HG03575 (cell line): ENCODE results near the gene ING1.
"Not testable (repeated sequence)": the region's sequence is repeated elsewhere in the genome, so short reads cannot be mapped to it uniquely, and the experiment has no call there.

Experiments used
- ATAC-seq: cut with Tn5 transposase; IDR thresholded peaks from one replicate; pipeline ENCODE4 v1.9.1; 2021; ENCODE audit not compliant: unreplicated experiment, insufficient number of reproducible peaks, low FRiP score; ENCODE audit errors: extremely low read depth

ING1 gene

GRCh38 chr13:110712849-110713641 lies 455 bp upstream of the ING1 start:
- peak; percentile 44 for ATAC-seq

DNA sequence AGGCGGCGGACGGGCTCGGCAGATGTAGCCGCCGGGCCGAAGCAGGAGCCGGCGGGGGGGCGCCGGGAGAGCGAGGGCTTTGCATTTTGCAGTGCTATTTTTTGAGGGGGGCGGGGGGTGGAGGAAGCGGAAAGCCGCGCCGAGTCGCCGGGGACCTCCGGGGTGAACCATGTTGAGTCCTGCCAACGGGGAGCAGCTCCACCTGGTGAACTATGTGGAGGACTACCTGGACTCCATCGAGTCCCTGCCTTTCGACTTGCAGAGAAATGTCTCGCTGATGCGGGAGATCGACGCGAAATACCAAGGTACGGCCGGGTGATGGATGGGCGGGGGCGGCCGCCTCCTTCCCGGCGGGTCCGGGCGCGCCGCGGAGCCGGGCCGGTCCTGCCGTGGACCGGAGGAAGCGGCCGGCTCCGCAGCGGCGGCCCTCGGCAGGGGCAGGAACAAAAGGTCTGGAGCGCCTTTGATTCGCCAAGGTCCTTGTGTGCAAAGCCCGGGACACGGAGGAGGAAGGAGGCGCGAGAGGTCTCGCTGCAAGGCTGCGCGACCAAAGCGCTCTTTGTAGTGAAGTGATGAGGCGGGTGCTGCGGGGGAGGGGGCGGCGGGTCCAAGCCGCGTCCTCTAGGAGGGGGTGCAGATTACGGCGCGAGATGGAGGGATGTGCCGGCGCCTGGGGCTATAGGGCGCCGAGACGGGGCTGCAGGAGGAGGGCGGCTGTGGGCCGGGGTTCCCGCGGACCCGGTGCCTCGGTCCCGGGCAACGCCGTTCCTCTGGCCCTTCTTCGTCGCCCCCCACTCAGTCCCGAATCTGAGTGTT lies 689 bp downstream of the ING1 start:
- no peak for ATAC-seq

- ATAC-seq, result no peak
Measured at GRCh38 chr13:110714797-110715394, 1.4 kb downstream of the ING1 start.

DNA sequence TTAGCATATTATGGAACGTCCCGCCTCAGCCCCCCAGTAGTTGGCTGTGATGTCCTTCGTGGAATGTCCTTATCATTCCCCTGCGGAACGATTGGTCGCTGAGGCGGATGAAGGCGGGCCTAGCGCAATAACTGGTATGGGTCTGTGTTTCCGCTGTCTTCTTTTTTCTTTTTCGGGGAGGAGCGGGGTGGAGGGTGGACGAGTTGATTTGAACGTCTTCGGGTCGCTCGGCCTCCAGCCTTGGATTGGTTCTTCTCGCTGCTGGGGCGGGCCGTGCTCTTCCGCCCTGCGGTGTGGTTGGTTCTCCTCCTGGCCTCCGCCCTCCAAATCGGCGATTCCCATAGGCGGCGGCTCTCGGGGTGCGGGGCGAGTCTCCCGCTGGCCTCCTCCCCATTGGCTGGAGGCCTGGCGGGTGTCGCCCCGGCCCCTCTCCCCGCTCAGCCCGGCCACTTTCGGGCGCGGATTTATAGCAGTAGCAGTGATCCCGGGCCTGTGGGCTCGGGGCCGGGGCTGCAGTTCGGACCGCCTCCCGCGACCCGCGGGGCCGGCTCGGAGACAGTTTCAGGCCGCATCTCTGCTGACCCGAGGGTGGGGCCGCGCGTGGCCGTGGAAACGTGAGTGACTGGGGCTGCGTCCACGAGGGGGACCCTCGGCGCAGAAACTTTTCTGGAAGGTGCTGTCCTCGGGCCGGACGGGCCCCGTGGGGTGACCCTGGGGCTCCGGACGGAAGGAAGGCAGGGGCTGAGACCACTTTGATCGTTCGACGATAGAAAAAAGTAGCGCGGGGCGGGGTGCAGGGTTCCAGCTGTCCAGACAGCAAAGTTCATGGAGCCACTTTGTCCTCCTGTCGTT lies 2.1 kb downstream of the ING1 start:
- peak; percentile 50 for ATAC-seq

- no peak for ATAC-seq
Measured at GRCh38 chr13:110716247-110716515, 2.7 kb downstream of the ING1 start.

GRCh38 chr13:110719036-110719710 lies 5.7 kb downstream of the ING1 start:
- no peak for ATAC-seq

DNA sequence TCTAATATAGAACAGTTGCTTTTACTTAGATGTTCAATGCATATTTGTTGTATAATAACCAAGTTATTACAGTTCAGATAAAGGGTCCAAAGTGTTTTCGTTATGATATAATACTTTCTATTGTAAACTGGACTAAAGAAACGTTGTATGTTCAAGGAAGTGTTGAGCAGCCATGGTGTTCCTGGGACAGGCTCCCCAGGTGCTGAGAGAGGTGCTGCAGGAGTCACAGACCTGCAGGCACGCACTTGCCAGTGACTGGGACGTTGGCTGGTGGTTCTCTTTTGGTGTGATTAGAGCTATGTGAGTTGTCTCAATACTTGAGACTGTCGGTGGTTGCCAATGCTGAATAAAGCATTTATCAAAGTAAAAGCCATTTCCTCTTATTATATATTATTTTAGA lies 9.5 kb downstream of the ING1 start:
- no peak for ATAC-seq

- no peak for ATAC-seq
Measured at GRCh38 chr13:110723598-110723997, 10.1 kb downstream of the ING1 start.

DNA sequence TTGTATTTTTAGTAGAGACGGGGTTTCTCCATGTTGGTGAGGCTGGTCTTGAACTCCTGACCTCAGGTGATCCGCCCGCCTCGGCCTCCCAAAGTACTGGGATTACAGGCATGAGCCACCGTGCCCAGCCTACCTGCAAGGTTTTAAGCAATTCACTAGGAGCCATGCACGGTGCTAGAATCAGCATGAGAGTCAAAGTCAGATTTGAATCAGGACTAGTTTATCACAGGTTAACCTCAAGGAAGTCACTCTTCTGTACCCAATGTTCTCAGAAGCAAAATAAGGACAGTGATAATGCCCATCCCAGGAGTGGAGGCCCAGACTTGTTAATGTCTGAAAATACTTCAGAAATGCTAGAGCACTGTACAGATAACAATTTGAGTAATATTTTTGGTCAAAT lies 12.7 kb downstream of the ING1 start:
- not testable (repeated sequence) for ATAC-seq

GRCh38 chr13:110726726-110727125 lies 13.2 kb downstream of the ING1 start:
- ATAC-seq, result no peak

DNA sequence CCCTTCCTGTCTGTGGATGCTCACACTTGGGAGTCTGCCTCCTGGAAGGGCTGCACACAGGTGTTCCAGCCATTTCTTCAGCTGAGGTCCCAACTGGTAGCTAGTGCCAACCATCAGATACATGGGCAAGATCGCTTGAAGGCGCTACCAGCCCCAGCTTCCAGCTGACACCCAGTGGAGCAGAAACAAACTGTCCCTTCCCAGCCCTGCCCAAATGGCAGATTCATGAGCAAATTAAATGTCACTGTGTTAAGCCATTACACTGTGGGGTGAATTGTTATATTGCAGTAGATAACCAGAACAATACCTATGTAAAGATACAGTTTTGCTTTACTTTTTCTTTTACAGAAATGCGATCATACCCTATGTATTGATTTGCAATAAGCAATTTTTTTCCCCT lies 17.6 kb downstream of the ING1 start:
- no peak for ATAC-seq

DNA sequence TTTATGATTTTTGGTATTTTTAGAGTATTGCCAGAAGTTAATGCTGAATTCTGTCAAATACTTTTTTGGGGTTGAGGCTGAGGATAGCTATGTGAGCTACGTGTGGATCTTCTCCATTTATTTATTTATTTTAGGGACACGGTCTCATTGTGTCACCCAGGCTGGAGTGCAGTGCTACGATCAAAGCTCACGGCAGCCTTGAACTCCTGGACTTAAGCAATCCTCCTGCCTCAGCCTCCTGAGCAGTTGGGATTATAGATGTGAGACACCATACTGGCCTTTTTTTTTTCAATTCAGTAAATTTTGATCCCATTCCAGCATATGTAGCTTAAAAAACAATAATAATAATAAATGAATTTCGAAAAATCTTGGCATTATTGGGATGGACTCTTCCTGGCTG lies 21.1 kb downstream of the ING1 start:
- no peak for ATAC-seq

DNA sequence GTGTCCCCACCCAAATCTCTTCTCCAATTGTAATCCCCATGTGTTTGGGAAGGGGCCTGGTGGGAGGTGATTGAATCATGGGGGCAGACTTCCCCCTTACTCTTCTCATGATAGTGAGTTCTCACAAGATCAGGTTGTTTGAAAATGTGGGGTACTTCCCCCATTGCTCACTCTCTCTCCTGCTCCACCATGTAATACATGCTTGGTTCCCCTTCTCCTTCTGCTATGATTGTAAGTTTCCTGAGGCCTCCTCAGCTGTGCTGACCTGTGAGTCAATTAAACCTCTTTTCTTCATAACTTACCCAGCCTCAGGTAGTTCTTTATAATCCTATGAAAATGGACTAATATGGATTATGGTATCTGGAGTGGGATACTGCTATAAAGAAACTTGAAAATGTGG lies 24.1 kb downstream of the ING1 start:
- ATAC-seq, result no peak

DNA sequence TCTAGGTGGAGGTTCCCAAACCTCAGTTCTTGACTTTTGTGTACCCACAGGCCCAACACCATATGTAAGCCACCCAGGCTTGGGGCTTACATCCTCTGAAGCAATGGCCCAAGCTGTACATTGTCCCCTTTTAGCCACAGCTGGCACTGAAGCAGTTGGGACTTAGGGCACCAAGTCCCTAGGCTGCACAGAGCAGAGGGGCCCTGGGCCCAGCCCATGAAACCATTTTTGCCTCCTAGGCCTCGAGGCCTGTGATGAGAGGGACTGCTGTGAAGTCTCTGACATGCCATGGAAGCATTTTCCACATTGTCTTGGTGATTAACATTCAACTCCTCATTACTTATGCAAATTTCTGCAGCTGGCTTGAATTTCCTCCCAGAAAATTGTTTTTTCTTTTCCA lies 30.2 kb downstream of the ING1 start:
- ATAC-seq, result no peak

- ATAC-seq, result no peak
Measured at GRCh38 chr13:110746438-110746837, 32.9 kb downstream of the ING1 start.

DNA sequence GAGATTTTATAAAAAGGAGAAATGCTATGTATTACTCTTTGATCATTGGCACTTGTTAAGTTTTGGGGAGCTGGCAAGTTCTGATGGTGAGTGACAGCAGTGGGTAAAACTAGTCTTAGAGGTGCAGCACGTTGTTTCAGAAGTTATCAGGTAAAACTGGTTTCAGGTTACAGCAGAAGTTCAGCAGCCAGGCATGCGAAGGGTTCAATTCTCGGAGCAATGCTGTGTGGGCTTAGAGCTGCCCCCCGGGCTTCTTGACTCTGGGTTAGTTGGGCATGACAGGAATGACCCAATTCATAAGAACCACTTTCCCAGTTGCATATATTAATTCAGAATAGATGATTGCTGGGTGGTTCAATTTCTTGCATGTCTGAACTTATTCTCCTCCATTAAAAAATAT lies 34.8 kb downstream of the ING1 start:
- no peak for ATAC-seq

DNA sequence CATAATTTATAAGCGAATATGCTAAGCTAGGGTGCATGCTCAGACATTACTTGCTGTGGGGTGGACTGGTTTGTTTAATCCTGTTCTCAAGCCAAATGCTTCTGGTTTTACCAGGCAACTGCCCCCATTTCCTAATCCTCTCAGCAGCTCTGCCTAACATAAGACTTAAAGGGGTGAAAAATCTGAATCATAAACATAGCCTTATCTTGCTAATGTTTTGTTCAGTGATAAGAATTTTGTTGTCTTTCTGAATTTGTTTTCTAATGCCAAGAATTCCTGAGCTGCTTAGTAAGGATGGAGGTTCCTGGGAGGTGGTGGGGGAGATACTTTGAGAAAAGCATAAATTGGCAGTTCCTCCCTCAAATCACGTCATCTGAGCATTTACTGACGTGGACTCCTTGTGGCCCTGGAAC lies 42.7 kb downstream of the ING1 start:
- ATAC-seq, result no peak

DNA sequence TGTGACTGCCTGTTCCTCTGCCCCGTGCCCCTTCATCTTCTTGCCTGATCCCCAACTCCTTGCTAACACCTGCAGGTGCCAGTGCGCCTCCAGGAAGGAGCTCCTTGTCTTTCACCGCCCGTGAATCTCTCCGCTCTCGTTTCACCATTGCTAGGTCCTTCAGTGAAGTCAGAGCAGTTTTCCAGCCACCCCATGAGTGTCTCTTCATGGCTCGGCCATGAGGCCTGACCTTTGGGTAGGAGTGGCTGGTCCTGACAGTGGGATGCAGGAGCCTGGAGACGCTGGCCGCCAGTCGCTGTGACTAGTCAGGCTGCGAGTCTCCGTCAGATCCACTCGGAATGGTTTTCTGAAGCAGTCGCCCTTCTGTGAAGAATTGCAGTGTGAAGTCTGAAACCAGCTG lies 43.8 kb downstream of the ING1 start:
- ATAC-seq, result no peak
